ENCODE measurements around the gene FAT2. TPM values are rescaled to one million over a fixed set of nuclear protein-coding genes. Genes with fewer than 3 reads are reported as not detected.

FAT2 gene
- total and polyA plus RNA-seq, 2 donors (not counting 1 experiment from before 2014, with no cell fraction given) = not detected

GRCh38 chr5:151574444-151574996 is 16.6 kb downstream of the FAT2 start:
- Histone ChIP-seq H3K27ac (ENCODE audit: low read length in 2 of 2) (no peak overlapping the region), H3K79me2 (ENCODE audit: control insufficient read depth, insufficient read depth, low read length) (no peaks in the 10 kb centered on the region), H3K9ac (ENCODE audit: low read length) (no peak overlapping the region), H3K27me3 (replicated peaks in 1 of 4; ENCODE audit: control extremely low read depth in 1 of 4, control insufficient read depth in 3 of 4, insufficient read depth in 4 of 4, low read length in 3 of 4) (no peaks in the 10 kb centered on the region), H3K4me2 (replicated peaks; ENCODE audit: low read depth, low read length, poor library complexity, severe bottlenecking) (no peak overlapping the region), H3K36me3 (replicated peaks in 1 of 2; ENCODE audit: control extremely low read depth in 1 of 2, control insufficient read depth in 1 of 2, extremely low read depth in 1 of 2, insufficient read depth in 2 of 2, low read length in 1 of 2) (no peaks in the 10 kb centered on the region), H4K20me1 (ENCODE audit: control insufficient read depth, insufficient read depth, low read length, poor library complexity, severe bottlenecking) (no peaks in the 10 kb centered on the region), H3K4me1 (ENCODE audit: control insufficient read depth in 2 of 2, insufficient read depth in 2 of 2, low read length in 2 of 2) (peaks cover 34% of the 10 kb centered on the region in 2 donors), H3K9me3 (ENCODE audit: control extremely low read depth in 1 of 3, control insufficient read depth in 2 of 3, insufficient read depth in 1 of 3, low read length in 2 of 3) (no peaks in the 10 kb centered on the region), H2AFZ (ENCODE audit: insufficient read depth, low read depth, low read length, poor library complexity, severe bottlenecking) (no peak overlapping the region), H3K4me3 (ENCODE audit: control extremely low read depth in 1 of 5, extremely low read depth in 1 of 5, insufficient read depth in 1 of 5, low read depth in 2 of 5, low read length in 4 of 5) (no peak overlapping the region)
- Mint-ChIP-seq H3K9me3 (ENCODE audit: insufficient read depth) (no peaks in the 10 kb centered on the region), H3K4me3 (no peak overlapping the region), H3K4me1 (peaks cover 32% of the 10 kb centered on the region), H3K27me3 (no peaks in the 10 kb centered on the region), H3K27ac (no peak overlapping the region)
- no peak for DNase-seq
- TF ChIP-seq EZH2 (IDR thresholded peaks at IDR 0.05; ENCODE audit: borderline replicate concordance, insufficient read depth, low read depth, low read length, poor library complexity, severe bottlenecking) = no peak
- no peak for TF ChIP-seq CTCF (IDR thresholded peaks at IDR 0.05)
- no CpG with 5 or more reads among the region's 1 CpG for WGBS (ENCODE audit: insufficient coverage)
- no peak for ATAC-seq (ENCODE audit: low read depth)
- intact Hi-C loops (cut with micrococcal nuclease) = no loop called here
- POLR2A ChIA-PET = no interaction called here
- CTCF ChIA-PET = no interaction called here

- 85% methylated on average over 4 of the region's 8 CpGs for WGBS (ENCODE audit: insufficient coverage)
- Histone ChIP-seq H3K4me1 (ENCODE audit: control insufficient read depth in 2 of 2, insufficient read depth in 2 of 2, low read length in 2 of 2) (peaks cover 23 to 25% of the 10 kb centered on the region in 2 donors), H3K9ac (ENCODE audit: low read length) (no peak overlapping the region), H3K36me3 (replicated peaks in 1 of 2; ENCODE audit: control extremely low read depth in 1 of 2, control insufficient read depth in 1 of 2, extremely low read depth in 1 of 2, insufficient read depth in 2 of 2, low read length in 1 of 2) (no peaks in the 10 kb centered on the region), H3K4me3 (ENCODE audit: control extremely low read depth in 1 of 5, extremely low read depth in 1 of 5, insufficient read depth in 1 of 5, low read depth in 2 of 5, low read length in 4 of 5) (no peak overlapping the region), H3K4me2 (replicated peaks; ENCODE audit: low read depth, low read length, poor library complexity, severe bottlenecking) (no peak overlapping the region), H3K79me2 (ENCODE audit: control insufficient read depth, insufficient read depth, low read length) (no peaks in the 10 kb centered on the region), H3K27ac (ENCODE audit: low read length in 2 of 2) (no peak overlapping the region), H3K9me3 (ENCODE audit: control extremely low read depth in 1 of 3, control insufficient read depth in 2 of 3, insufficient read depth in 1 of 3, low read length in 2 of 3) (peaks cover 0 to 4% (median 0%) of the 10 kb centered on the region in 3 donors), H3K27me3 (replicated peaks in 1 of 4; ENCODE audit: control extremely low read depth in 1 of 4, control insufficient read depth in 3 of 4, insufficient read depth in 4 of 4, low read length in 3 of 4) (no peaks in the 10 kb centered on the region), H2AFZ (ENCODE audit: insufficient read depth, low read depth, low read length, poor library complexity, severe bottlenecking) (no peak overlapping the region), H4K20me1 (ENCODE audit: control insufficient read depth, insufficient read depth, low read length, poor library complexity, severe bottlenecking) (no peaks in the 10 kb centered on the region)
- Mint-ChIP-seq H3K27ac (no peak overlapping the region), H3K4me1 (peaks cover 26% of the 10 kb centered on the region), H3K9me3 (ENCODE audit: insufficient read depth) (no peaks in the 10 kb centered on the region), H3K27me3 (no peaks in the 10 kb centered on the region), H3K4me3 (no peak overlapping the region)
- CTCF ChIA-PET = interaction anchor here (1.6 kb wide), 1 partner anchor 79 kb away, joined by 5 read pairs; no protein-coding TSS in a partner anchor
- intact Hi-C loops (cut with micrococcal nuclease) = no loop called here
- no peak for ATAC-seq (ENCODE audit: low read depth)
- DNase-seq = no peak
- TF ChIP-seq EZH2 (IDR thresholded peaks at IDR 0.05; ENCODE audit: borderline replicate concordance, insufficient read depth, low read depth, low read length, poor library complexity, severe bottlenecking) = no peak
- no peak for TF ChIP-seq CTCF (IDR thresholded peaks at IDR 0.05)
- POLR2A ChIA-PET = no interaction called here
Observed at GRCh38 chr5:151572657-151573368, 18.3 kb downstream of the FAT2 start.
